NCI-H510A treated with DMSO at 0.1 percent for 48 hours (cell line): Measurements from ENCODE around the gene MCF2L.
"Not testable (repeated sequence)": the region's sequence is repeated elsewhere in the genome, so short reads cannot be mapped to it uniquely, and the experiment has no call there.

Source experiments
- DNase-seq: peaks from one replicate; lab custom pipeline; 2025; lab: John Stamatoyannopoulos, UW

MCF2L gene

GRCh38 chr13:113049981-113050380 is 81.0 kb downstream of the MCF2L start:
- DNase-seq: no peak

DNA sequence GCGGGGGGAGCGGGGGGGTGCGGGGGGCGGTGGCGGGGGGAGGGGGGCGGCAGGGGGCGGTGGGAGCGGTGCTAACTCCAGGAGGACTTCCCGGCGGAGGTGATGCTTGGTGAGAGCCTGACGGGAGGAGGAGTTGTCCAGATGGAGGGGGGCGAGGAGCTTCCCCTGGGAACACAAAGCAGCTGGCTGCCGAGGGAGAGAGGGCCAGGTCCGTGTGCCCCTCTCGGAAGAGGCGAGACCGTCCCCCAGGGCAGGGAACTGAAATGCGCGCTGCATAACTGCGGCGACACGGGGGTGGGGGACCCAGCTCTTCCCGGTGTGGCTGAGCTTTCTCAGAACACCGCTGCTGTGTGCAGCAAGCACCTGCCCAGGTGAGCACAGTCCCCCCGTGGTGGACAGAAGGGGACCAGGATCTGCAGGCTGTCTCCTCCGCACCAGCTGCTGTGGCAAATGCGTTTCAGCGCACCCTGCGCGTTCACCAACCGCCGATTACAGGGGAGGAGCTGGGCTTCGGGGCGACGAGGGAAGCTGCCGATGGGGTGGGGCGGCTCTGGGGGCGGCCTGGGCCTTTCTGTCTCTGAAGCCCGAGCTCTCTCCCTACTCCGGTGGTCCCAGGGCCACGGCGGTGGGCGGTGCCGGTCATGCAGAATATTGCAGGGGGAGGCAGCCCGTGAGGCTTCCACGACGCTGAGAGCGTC is 81.9 kb downstream of the MCF2L start:
- DNase-seq: no peak

DNA sequence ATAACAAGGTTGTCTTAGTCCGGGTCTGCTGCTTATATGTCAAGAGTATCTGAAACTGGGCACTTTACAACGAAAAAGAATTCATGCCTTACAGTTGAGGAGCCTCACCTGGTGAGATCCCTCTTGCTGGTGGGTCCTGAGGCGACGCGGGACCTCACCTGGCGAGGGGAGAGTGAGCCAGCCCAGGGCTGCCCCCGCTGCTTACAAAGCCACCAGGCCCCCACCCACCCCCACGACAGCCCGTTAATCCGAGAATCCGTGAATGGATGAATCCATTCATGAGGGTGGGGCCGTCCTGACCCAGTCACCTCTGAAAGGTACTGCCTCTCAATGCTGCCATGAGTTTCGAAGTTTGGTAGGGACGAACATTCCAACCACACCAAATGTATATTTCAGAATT is 82.6 kb downstream of the MCF2L start:
- no peak for DNase-seq

- no peak for DNase-seq
These were observed 83.2 kb downstream of the MCF2L start for GRCh38 chr13:113052206-113052605.

- DNase-seq: no peak
These were observed 84.0 kb downstream of the MCF2L start for GRCh38 chr13:113052971-113053370.

- no peak for DNase-seq
These were observed 84.4 kb downstream of the MCF2L start for GRCh38 chr13:113053376-113053775.

DNA sequence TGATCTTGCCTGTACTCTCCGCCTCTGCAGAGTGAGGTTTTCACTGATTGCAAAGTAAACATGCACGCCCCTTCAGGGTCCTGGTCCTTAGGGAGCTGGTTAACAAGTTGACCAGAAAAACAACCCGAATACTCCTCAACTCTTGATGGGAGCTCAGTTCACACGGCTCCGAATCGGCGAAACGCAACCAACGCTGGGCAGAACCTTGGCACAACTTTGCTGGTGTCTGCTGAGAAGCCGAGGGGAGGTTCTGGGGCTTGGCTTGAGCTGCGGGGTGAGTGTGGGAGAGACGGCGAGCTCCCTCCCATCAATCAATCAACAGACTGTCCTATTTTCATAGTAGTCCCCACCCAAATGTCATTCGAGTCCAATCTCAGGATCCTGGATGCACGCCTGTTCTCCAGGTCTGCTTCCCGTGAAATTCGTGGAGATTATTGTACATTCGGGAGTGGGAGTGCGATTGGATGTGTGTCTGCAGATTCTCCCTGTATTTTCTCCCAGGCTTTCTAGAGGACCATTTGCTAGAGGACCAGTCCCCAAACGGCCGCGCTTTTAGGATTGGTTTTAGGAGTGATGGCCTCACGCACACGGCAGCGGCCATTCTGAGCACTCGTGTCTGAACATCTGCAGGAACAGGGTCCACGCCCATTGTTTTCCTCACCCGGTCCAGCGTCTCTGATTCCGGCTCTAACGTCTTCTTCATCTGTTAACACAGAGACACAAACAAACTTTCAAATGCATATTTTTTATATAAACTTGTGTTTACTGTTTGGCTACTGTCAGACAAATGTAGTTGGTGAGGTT is 85.0 kb downstream of the MCF2L start:
- no peak for DNase-seq

GRCh38 chr13:113057084-113057483 is 88.1 kb downstream of the MCF2L start:
- DNase-seq: no peak

DNA sequence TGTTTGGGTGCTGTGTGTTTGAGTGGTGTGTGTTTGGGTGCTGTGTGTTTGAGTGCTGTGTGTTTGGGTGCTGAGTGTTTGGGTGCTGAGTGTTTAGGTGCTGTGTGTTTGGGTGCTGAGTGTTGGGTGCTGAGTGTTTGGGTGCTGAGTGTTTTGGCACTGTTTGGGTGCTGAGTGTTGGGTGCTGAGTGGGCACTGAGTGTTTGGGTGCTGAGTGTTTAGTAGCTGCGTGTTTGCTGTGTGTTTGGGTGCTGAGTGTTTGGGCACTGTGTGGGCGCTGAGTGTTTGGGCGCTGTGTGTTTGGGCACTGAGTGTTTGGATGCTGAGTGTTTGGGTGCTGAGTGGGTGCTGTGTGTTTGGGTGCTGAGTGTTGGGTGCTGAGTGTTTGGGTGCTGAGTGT is 88.5 kb downstream of the MCF2L start:
- not testable (repeated sequence) for DNase-seq

- DNase-seq: no peak
These were observed 89.3 kb downstream of the MCF2L start for GRCh38 chr13:113058129-113058987.

DNA sequence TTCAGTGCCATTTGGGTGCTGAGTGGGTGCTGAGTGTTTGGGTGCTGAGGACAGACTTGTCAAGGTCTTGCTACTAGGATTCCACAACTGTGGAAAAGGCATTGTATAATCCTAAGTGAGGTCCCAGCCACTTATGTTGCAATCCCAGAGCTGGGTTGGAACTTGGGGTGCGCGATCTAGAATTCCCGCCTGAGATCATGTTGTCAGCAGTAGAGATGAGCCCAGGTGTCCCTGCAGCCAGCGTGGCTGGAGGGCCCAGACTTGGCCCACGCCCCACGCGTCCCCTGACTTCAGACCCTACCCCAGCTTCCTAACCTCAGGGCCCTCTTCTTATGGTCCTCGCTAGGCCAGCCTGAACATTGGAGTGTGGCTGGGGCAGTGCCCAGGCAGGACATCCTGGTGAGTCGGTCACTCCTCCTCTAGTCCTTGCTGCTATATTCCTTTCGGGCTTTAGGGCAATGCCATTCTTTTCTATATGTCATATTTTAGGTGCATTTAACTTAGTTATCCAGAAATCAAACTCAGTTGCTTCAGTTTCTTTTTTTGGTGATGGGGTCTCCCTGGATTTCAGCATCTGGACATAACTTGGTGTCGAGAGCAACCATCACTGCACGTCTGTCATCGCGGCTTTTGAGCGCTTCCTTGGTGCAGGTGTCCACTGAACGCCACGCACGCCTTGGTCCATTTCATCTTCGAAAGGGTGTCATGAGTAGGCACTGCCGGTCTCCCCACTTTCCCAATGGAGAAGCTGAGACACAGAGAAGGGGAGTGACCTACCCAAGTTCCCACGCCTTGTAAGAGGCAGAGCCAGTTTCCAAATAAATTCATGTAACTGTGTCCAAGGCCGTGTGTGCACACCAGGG is 90.2 kb downstream of the MCF2L start:
- no peak for DNase-seq

- DNase-seq: no peak
These were observed 90.9 kb downstream of the MCF2L start for GRCh38 chr13:113059891-113060290.

DNA sequence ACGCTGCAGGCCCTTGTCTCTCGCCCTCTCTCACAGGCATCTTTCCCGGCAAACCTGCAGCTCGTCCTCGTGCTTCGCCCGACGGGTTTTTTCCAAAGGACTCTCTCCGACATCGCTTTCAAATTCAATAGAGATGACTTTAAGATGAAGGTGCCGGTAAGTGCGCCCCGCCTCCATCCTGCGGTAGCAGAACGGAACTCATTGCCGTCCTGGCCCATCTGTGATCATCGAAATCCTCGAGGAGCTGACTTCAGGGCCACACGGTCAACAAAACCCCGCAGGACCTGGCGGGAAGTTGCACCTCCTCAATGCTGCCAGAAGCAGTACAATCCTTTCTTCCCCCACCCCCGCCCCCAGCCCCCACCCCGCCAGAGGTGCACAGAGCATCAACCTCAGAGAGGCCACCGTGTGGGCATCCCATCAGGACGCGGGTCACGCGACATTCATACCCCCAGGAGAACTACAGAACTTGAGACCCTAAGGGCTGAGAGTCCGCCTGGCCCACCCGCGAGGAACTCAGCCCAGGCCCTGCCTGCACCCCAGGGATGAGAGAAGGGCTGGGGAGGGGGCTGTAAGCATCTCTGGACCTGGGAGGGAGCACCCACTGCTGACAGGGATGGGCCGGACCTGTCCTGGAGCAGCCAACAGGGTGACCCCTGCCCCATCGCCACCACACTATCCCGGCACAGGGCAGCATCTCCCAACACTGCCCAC is 91.7 kb downstream of the MCF2L start:
- DNase-seq: no peak

DNA sequence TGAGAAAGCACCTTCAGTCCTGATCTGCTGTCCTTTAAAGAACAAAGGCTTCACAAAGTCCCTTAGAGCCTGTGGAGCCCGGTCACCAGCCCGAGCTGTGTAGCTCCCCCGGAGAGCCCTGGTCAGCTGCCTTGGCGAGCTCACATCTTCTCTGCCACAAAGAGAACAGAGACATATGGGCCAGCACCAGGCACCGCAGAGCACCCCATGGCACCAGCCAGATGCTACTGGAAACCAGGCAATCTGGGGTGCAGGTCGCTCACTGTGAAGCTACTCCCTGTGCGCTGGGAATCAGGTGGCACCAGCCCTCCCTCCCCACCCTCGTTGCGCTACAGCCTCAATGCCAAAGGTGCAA is 92.2 kb downstream of the MCF2L start:
- DNase-seq: no peak

GRCh38 chr13:113061796-113062425 is 92.9 kb downstream of the MCF2L start:
- no peak for DNase-seq

GRCh38 chr13:113062691-113063090 is 93.7 kb downstream of the MCF2L start:
- no peak for DNase-seq

- DNase-seq: no peak
These were observed 94.1 kb downstream of the MCF2L start for GRCh38 chr13:113063091-113063491.

DNA sequence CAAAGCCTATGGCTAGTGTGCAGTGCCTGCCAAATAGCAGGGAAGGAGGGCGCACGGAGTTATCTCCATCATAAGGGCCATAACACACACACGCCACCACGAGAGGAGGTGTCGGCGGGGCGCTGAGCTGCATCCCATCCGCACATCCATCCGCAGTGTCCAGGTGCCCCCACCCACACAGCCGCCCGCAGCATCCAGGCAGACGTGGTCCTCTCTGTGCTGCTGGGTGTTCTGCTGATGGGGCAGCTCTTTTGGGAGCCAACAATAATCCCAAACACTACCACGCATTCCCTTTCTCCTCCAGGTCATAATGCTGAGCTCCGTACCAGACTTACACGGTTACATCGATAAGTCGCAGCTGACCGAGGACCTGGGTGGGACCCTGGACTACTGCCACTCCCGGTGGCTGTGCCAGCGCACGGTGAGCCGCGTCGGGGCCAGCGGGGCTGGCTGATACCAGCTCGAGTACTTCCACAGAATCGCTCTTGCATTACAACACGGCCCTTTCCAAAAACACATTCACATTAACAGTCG is 95.1 kb downstream of the MCF2L start:
- no peak for DNase-seq

GRCh38 chr13:113064534-113065405 is 95.8 kb downstream of the MCF2L start:
- no peak for DNase-seq
